Measurements from ENCODE around the gene ZNF646.
"Not testable (repeated sequence)": the region's sequence is repeated elsewhere in the genome, so short reads cannot be mapped to it uniquely, and the experiment has no call there.

ZNF646 gene

DNA sequence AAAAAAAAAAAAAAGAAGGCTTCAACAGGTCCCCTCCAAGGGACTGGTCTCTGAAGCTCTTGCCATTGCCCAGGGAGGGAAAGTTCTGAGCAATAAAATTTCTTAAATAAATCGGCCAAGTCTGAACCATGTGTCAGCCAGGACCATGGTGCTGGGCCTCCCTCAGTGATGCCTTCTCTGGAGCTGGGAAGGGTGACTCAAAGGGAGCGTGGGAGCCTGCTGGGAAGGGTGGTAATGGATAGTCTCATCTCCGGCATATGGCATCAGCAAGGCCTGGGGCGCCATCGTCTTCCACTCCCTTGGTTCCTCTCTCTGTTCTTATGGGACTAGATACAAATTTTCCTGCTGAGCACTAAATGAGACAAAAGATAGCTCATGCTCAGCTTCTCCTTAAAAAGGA, 18.1 kb downstream of the ZNF646 start:
- CTCF ChIA-PET: interaction anchor here (0.8 to 14.7 kb wide), 7 partner anchors 11 to 353 kb away, joined by 3 to 141 read pairs (median 3); partner anchors contain the start of gene HSD3B7
- no peak overlapping the region for H3K4me3 ChIP-seq (ENCODE audit: low read depth, low read length)
- DNase-seq (ENCODE audit: low read depth, low spot score): no peak
- POLR2A ChIA-PET: interaction anchor here (1.0 to 2.2 kb wide), 3 partner anchors 10 to 47 kb away, joined by 3 to 15 read pairs (median 3); partner anchors contain the start of genes ZNF646 and ZNF668
- TF ChIP-seq, protein P1, sequence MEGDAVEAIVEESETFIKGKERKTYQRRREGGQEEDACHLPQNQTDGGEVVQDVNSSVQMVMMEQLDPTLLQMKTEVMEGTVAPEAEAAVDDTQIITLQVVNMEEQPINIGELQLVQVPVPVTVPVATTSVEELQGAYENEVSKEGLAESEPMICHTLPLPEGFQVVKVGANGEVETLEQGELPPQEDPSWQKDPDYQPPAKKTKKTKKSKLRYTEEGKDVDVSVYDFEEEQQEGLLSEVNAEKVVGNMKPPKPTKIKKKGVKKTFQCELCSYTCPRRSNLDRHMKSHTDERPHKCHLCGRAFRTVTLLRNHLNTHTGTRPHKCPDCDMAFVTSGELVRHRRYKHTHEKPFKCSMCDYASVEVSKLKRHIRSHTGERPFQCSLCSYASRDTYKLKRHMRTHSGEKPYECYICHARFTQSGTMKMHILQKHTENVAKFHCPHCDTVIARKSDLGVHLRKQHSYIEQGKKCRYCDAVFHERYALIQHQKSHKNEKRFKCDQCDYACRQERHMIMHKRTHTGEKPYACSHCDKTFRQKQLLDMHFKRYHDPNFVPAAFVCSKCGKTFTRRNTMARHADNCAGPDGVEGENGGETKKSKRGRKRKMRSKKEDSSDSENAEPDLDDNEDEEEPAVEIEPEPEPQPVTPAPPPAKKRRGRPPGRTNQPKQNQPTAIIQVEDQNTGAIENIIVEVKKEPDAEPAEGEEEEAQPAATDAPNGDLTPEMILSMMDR (IDR thresholded peaks at IDR 0.05; ENCODE audit: insufficient read depth, low read length, missing control alignments): no peak

DNA sequence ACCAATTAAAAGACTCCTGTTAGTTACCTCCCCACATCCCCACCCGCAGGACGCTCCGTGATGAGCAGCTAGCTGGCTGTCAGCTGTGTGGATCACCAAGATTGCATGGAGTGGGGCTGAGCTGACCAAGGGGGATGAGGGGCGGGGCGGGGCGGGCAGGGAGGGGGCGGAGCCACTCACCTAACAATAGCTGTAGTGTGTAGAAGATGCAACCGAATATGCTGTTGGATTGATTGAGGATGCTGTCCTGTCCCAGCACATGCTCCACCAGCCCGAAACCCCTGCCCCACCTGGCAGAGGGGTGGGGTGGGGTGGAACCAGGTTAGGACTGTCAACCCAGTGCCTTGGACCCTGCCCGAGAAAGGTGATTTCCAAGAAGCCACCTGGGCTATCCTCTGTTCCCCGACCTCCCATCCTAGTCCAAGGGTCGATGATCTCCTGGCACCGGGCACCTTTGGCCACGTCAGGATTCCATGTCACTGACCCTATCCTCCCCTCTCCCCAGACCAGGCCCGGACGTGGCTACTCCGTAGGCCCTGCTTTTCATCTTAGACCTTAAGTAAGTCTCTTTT, 19.0 kb downstream of the ZNF646 start:
- ChIA-PET CTCF (interaction anchor here (1.1 to 14.7 kb wide), 7 partner anchors 9 to 352 kb away, joined by 3 to 141 read pairs (median 3); partner anchors contain the start of genes HSD3B7, ZNF646 and ZNF668), POLR2A (interaction anchor here (1.0 to 2.2 kb wide), 3 partner anchors 11 to 48 kb away, joined by 3 to 15 read pairs (median 3); partner anchors contain the start of genes ZNF646 and ZNF668)
- H3K4me3 ChIP-seq (ENCODE audit: low read depth, low read length): peak overlapping the region; percentile 95
- no peak for DNase-seq (ENCODE audit: low read depth, low spot score)
- TF ChIP-seq, protein P1 (IDR thresholded peaks at IDR 0.05; ENCODE audit: insufficient read depth, low read length, missing control alignments): no peak

DNA sequence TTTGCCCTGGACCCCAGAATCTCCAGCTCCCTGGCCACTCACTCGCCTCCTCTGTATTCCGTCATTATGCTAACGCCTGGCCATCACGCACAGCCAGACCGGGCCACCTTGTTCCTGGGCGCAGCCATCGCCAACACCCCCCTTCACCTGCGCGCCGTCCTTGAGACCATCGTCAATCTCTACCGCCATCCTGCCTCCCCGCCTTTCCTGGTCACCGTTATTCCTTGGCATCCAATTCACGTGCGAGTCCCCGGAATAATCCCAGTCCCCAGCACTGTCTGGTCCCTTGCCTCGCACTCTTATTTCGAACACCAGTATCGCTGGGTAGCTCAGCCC, 19.8 kb downstream of the ZNF646 start:
- no peak for DNase-seq (ENCODE audit: low read depth, low spot score)

DNA sequence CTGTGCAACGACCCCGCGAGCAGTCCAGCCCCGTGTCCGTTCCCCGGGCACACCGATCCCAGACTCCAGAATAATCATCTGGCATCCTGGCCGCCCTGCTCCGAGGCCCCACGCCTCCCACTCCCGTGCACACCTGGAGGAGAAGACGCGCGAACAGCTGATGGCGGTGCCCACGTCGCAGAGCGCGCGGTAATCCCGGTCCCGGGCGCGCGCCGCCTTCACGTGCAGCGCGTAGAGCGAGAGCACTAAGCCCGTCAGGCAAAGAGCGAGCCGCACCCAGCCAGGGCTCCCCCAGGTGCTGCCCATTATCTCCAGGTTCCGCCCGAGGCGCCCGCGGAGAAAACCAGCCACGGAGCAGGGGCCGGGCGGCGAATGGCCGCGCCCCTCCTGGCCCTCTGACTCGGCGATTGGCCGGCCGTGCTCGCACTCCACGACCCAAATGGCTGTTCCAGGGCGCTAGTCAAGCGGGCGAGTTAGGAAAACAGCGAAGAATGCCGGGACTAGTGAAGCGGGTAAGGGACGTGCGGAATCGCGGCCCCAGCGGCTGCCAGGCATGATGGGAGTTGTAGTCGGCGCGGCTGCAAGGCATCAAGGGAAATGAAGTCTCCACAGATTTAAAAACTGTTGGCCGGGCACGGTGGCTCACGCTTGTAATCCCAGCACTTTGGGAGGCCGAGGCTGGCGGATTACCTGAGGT, 20.4 kb downstream of the ZNF646 start, which contains the start of gene VKORC1:
Gene VKORC1 (minus strand): TSS at position 374 of the 697 bp plus-strand sequence. CDS start 68 bp downstream, at position 306.
- peak within 1 kb of the TSS; percentile 95 for H3K4me3 ChIP-seq (ENCODE audit: low read depth, low read length)
- TF ChIP-seq, protein P1 (IDR thresholded peaks at IDR 0.05; ENCODE audit: insufficient read depth, low read length, missing control alignments): no peak
- DNase-seq (ENCODE audit: low read depth, low spot score): peak; percentile 78
- CTCF ChIA-PET: interaction anchor here (1.4 to 14.7 kb wide), 6 partner anchors 10 to 141 kb away, joined by 3 to 141 read pairs (median 13); partner anchors contain the start of genes BCKDK, HSD3B7, ZNF646 and ZNF668
- POLR2A ChIA-PET: interaction anchor here (1.2 kb wide), 2 partner anchors 23 to 86 kb away, joined by 4 to 6 read pairs; partner anchors contain the start of genes FUS and KAT8

More for the DNA sequence above, 19.8 kb downstream of the ZNF646 start:
- peak overlapping the region; percentile 95 for H3K4me3 ChIP-seq (ENCODE audit: low read depth, low read length)
- TF ChIP-seq, protein P1 (IDR thresholded peaks at IDR 0.05; ENCODE audit: insufficient read depth, low read length, missing control alignments): no peak
- ChIA-PET POLR2A (interaction anchor here (1.2 kb wide), 2 partner anchors 24 to 86 kb away, joined by 4 to 6 read pairs; partner anchors contain the start of genes FUS and KAT8), CTCF (interaction anchor here (1.3 to 14.7 kb wide), 6 partner anchors 8 to 141 kb away, joined by 3 to 141 read pairs (median 8); partner anchors contain the start of genes HSD3B7, ZNF646 and ZNF668)

DNA sequence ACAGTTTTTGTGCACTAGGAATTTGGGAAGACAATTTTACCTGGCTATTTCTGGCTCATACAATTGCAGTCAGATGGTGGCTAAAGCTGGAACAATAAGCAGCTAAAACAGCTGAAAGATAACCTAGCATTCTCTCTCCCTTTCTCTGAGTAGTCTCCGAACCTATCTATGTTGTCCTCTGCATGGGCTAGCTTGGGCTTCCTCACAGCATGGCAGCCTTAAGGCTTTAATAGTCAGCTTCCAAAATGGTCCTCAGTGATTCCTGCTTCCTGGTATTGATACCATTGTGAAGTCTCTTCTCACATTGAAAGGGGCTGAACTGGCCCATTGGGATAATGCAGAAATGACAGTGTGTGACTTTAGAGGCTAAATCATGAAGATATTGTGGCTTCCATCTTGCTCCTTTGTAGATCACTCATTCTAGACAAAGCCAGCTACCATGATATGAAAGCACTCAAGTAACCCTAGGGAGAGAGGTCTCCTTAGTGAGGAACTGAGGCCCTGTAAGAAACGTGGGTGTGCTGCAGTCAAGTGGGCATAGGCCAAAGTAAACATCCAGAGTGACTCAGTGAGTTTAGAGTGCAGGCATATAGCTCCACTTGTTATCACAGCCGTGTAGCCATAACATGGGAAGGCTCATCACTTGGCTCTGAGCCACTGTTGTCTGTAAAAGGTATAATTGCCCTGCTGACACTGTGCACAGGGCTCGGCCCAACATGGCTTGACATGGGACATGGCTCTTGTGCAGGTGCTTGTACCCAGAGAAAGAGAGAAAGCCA, 25.8 kb downstream of the ZNF646 start:
- no peak for DNase-seq (ENCODE audit: low read depth, low spot score)
- no peak overlapping the region for H3K4me3 ChIP-seq (ENCODE audit: low read depth, low read length)
- CTCF ChIA-PET: interaction anchor here (0.9 to 14.7 kb wide), 5 partner anchors 11 to 146 kb away, joined by 3 to 141 read pairs (median 11); partner anchors contain the start of genes HSD3B7 and PRSS53
- POLR2A ChIA-PET: interaction anchor here (0.7 to 2.7 kb wide), 4 partner anchors 15 to 322 kb away, joined by 4 to 6 read pairs (median 5); partner anchors contain the start of genes FUS and KAT8
- TF ChIP-seq, protein P1 (IDR thresholded peaks at IDR 0.05; ENCODE audit: insufficient read depth, low read length, missing control alignments): no peak

DNA sequence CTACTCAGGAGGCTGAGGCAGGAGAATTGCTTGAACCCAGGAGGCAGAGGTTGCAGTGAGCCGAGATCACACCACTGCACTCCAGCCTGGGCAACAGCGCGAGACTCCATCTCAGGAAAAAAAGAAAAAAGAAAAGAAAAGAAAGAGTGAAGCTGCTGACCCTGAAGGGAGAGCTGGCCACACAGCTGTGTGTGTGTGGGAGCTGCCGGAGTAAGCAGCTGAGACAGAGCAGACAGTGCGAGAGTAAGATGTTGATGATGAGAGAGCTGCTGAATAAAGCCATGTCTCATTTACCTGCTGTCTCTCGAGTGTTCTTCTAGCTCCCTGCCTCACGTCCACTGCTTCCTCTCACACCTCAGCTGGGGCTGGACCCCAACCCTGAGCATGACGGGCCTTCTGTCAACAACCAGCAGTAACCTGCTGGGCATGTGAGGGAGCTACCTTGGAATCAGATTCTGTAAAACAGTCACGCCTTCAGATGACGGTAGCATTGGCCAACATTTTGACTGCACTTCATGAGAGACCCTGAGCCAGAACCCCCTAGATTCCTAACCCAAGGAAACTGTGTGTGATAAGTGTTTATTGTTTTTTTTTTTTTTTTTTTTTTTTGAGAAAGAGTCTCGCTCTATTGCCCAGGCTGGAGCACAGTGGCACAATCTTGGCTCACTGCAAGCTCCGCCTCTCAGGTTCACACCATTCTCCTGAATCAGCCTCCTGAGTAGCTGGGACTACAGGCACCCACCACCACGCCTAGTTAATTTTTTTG, 26.8 kb downstream of the ZNF646 start:
- H3K4me3 ChIP-seq (ENCODE audit: low read depth, low read length); DNase-seq (ENCODE audit: low read depth, low spot score): not testable (repeated sequence)
- POLR2A ChIA-PET: interaction anchor here (1.1 to 2.7 kb wide), 3 partner anchors 14 to 79 kb away, joined by 4 to 6 read pairs (median 6); partner anchors contain the start of genes FUS and KAT8
- CTCF ChIA-PET: interaction anchor here (1.6 to 14.7 kb wide), 4 partner anchors 12 to 147 kb away, joined by 3 to 141 read pairs (median 12); partner anchors contain the start of genes HSD3B7 and PRSS53

Measured in AG04449 (cell line).